SK-MEL-5 (cell line): ENCODE measurements around the gene NTM. TPM values are rescaled to one million over a fixed set of nuclear protein-coding genes. Genes with fewer than 3 reads are reported as not detected.

Experiments used
- DNase-seq: peaks from one replicate; pipeline ENCODE4 v3.0.0-alpha.2; 2016; ENCODE audit warnings: low read depth, low spot score
- in situ Hi-C: cut with HindIII; loops from 2 replicates; pipeline ENCODE4 v1.10.0; 2016; ENCODE audit warnings: low sequenced_read_pairs, high pct_unique_total_duplicates, low pct_unique_long_range_greater_than_20kb
- total RNA-seq: library from RNA; depleted of rRNA; stranded (reverse); fragments of >200 nt; shearing (Covaris generic); gene quantifications from 2 replicates; pipeline ENCODE4 v1.2.3, GENCODE V29; 2014

The NTM gene
- total RNA-seq, 1 experiment from 2014 or later = 0.95 TPM

- in situ Hi-C loops = no loop called here
- no peak for DNase-seq
Observed at GRCh38 chr11:132026746-132027145, 656.3 kb downstream of the NTM start.

- in situ Hi-C loops = no loop called here
Observed at GRCh38 chr11:132028380-132029240, 658.2 kb downstream of the NTM start.

GRCh38 chr11:132030896-132031295 lies 660.5 kb downstream of the NTM start:
- in situ Hi-C loops = no loop called here
- DNase-seq = no peak

More at GRCh38 chr11:132028380-132029240, 658.2 kb downstream of the NTM start:
- peak; percentile 79 for DNase-seq

- DNase-seq = no peak
- in situ Hi-C loops = no loop called here
Observed at GRCh38 chr11:132032555-132032954, 662.1 kb downstream of the NTM start.

- no peak for DNase-seq
- in situ Hi-C loops = no loop called here
Observed at GRCh38 chr11:132033051-132033450, 662.6 kb downstream of the NTM start.

GRCh38 chr11:132035228-132035627 lies 664.8 kb downstream of the NTM start:
- in situ Hi-C loops = no loop called here

GRCh38 chr11:132035766-132036165 lies 665.4 kb downstream of the NTM start:
- in situ Hi-C loops = no loop called here
- DNase-seq = no peak

More at GRCh38 chr11:132035228-132035627, 664.8 kb downstream of the NTM start:
- DNase-seq = no peak

- in situ Hi-C loops = no loop called here
- DNase-seq = no peak
Observed at GRCh38 chr11:132036220-132036619, 665.8 kb downstream of the NTM start.

- in situ Hi-C loops = no loop called here
Observed at GRCh38 chr11:132036746-132037466, 666.5 kb downstream of the NTM start.

GRCh38 chr11:132037467-132037862 lies 667.0 kb downstream of the NTM start:
- DNase-seq = no peak
- in situ Hi-C loops = no loop called here

More at GRCh38 chr11:132036746-132037466, 666.5 kb downstream of the NTM start:
- no peak for DNase-seq

- in situ Hi-C loops = no loop called here
- no peak for DNase-seq
Observed at GRCh38 chr11:132037956-132038355, 667.5 kb downstream of the NTM start.

GRCh38 chr11:132039521-132039920 lies 669.1 kb downstream of the NTM start:
- no peak for DNase-seq
- in situ Hi-C loops = no loop called here

GRCh38 chr11:132042296-132042695 lies 671.9 kb downstream of the NTM start:
- in situ Hi-C loops = no loop called here
- DNase-seq = peak; percentile 50

GRCh38 chr11:132043714-132044113 lies 673.3 kb downstream of the NTM start:
- in situ Hi-C loops = no loop called here
- DNase-seq = no peak

- DNase-seq = no peak
- in situ Hi-C loops = no loop called here
Observed at GRCh38 chr11:132045107-132045506, 674.7 kb downstream of the NTM start.

- in situ Hi-C loops = no loop called here
- no peak for DNase-seq
Observed at GRCh38 chr11:132046288-132046865, 676.0 kb downstream of the NTM start.

GRCh38 chr11:132047167-132047566 lies 676.8 kb downstream of the NTM start:
- in situ Hi-C loops = no loop called here
- DNase-seq = no peak

GRCh38 chr11:132048040-132048439 lies 677.6 kb downstream of the NTM start:
- in situ Hi-C loops = no loop called here
- DNase-seq = peak; percentile 85
